ENCODE data around the gene TPPP2.

The TPPP2 gene

DNA sequence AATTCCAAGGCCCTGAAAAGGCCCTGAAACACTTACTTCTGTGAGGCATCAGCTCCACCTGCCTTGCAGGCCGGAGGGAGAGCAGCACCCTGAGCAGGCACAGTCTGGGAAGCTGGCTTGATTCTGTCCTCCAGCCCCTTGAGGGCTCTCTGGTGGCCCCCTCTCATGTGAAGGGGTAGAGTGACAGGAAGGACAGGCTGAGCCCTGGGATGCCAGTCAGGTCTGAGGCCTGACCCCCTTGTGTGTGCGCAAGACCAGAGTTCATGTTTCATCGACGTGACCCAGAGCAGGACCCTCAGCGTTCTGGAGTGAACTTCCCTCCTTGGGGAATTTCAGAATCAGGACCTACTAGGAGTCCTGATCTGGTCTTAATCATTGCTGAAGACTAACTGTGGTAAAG is 28.9 kb downstream of the TPPP2 start (continued):
- TF ChIP-seq, protein P1, sequence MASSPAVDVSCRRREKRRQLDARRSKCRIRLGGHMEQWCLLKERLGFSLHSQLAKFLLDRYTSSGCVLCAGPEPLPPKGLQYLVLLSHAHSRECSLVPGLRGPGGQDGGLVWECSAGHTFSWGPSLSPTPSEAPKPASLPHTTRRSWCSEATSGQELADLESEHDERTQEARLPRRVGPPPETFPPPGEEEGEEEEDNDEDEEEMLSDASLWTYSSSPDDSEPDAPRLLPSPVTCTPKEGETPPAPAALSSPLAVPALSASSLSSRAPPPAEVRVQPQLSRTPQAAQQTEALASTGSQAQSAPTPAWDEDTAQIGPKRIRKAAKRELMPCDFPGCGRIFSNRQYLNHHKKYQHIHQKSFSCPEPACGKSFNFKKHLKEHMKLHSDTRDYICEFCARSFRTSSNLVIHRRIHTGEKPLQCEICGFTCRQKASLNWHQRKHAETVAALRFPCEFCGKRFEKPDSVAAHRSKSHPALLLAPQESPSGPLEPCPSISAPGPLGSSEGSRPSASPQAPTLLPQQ (tag by site-specific recombination; IDR thresholded peaks at IDR 0.05): no peak
- no peak for TF ChIP-seq SP3 (tag by site-specific recombination; IDR thresholded peaks at IDR 0.05)
- TF ChIP-seq, protein P2, sequence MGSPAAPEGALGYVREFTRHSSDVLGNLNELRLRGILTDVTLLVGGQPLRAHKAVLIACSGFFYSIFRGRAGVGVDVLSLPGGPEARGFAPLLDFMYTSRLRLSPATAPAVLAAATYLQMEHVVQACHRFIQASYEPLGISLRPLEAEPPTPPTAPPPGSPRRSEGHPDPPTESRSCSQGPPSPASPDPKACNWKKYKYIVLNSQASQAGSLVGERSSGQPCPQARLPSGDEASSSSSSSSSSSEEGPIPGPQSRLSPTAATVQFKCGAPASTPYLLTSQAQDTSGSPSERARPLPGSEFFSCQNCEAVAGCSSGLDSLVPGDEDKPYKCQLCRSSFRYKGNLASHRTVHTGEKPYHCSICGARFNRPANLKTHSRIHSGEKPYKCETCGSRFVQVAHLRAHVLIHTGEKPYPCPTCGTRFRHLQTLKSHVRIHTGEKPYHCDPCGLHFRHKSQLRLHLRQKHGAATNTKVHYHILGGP (tag by site-specific recombination; IDR thresholded peaks at IDR 0.05): no peak

DNA sequence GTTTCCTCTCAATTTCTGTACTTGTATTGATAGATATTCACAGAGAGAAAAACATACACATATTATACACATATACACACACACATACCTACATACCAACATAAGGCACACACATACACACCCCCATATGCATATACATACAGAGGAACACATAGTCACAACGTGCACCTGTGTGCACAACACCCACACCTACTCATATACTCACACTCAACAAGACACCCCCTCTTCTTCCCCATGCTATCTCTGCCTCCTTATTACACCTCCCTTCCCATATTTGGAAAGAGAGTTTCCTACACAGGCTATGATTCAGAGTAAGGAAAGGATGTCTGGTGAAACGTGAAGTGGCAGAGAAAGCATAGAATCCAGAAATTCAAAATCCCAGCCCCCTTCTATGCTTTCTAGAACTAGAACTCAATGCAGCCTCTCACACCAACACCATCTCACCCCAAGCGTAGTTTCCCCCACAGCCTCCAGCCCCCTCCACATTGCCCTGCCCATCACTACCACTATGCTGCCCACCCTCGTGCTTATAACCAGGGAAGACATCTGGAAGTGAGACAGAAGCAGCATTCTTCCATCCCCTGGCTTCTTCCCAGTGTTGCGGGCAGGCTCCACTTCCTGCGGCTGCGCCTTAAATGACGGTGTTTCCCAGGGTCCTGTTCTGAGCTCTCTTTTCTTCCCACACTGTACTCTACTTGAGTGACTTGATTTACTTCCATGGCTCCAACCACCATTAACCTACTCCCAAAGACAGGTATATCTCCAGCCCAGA is 30.0 kb downstream of the TPPP2 start:
- CTCF ChIA-PET: interaction anchor here (1.0 to 4.3 kb wide), 3 partner anchors 20 to 89 kb away, joined by 6 to 25 read pairs (median 6); no protein-coding TSS in a partner anchor
- Histone ChIP-seq H3K36me3 (ENCODE audit: control insufficient read depth in 2 of 2, insufficient read depth in 1 of 2, low read length in 2 of 2) (no peaks in the 10 kb centered on the region), H3K27ac (ENCODE audit: extremely low read depth, low read depth, low read length) (no peak overlapping the region), H3K9me3 (ENCODE audit: control insufficient read depth, insufficient read depth, low read depth, low read length) (no peaks in the 10 kb centered on the region), H3K4me3 (ENCODE audit: low read depth, low read length) (no peak overlapping the region), H3K4me1 (ENCODE audit: control insufficient read depth, insufficient read depth, low read length) (no peaks in the 10 kb centered on the region; the same call in 1 of the 2 replicates)
- POLR2A ChIA-PET: no interaction called here
- TF ChIP-seq ZFHX2 (tag by site-specific recombination; conservative IDR thresholded peaks at IDR 0.05) (peak; percentile 66), EGR2 (tag by site-specific recombination; IDR thresholded peaks at IDR 0.05; ENCODE audit: low read depth) (peak; percentile 60; the same call in 1 of the 2 replicates), SP7 (tag by site-specific recombination; IDR thresholded peaks at IDR 0.05) (no peak)
- TF ChIP-seq, protein P2 (tag by site-specific recombination; IDR thresholded peaks at IDR 0.05): no peak

- H3K9me3 ChIP-seq (ENCODE audit: control insufficient read depth, insufficient read depth, low read depth, low read length): no peaks in the 10 kb centered on the region
- no peaks in the 10 kb centered on the region for H3K36me3 ChIP-seq (ENCODE audit: control insufficient read depth in 2 of 2, insufficient read depth in 1 of 2, low read length in 2 of 2)
- no peak overlapping the region for H3K4me3 ChIP-seq (ENCODE audit: low read depth, low read length)
- POLR2A ChIA-PET: no interaction called here
- CTCF ChIA-PET: interaction anchor here (1.2 to 4.3 kb wide), 4 partner anchors 10 to 46 kb away, joined by 4 to 25 read pairs (median 15); no protein-coding TSS in a partner anchor
- H3K4me1 ChIP-seq (ENCODE audit: control insufficient read depth, insufficient read depth, low read length): no peaks in the 10 kb centered on the region; the same call in 1 of the 2 replicates
- no peak overlapping the region for H3K27ac ChIP-seq (ENCODE audit: extremely low read depth, low read depth, low read length)
- TF ChIP-seq PRDM2 (tag by site-specific recombination; IDR thresholded peaks at IDR 0.05; ENCODE audit: borderline replicate concordance): no peak
- TF ChIP-seq KLF7 (tag by site-specific recombination; IDR thresholded peaks at IDR 0.05; ENCODE audit: borderline replicate concordance): no peak
- TF ChIP-seq ZBTB8A (tag by site-specific recombination; IDR thresholded peaks at IDR 0.05): no peak
- no peak for TF ChIP-seq ZNF366 (tag by site-specific recombination; conservative IDR thresholded peaks at IDR 0.05)
- TF ChIP-seq ZNF707 (tag by site-specific recombination; IDR thresholded peaks at IDR 0.05): no peak
- TF ChIP-seq ZNF248 (tag by site-specific recombination; IDR thresholded peaks at IDR 0.05): no peak
- TF ChIP-seq ZNF664 (tag by site-specific recombination; IDR thresholded peaks at IDR 0.05): no peak
- TF ChIP-seq ZNF510 (tag by site-specific recombination; IDR thresholded peaks at IDR 0.05; ENCODE audit: insufficient replicate concordance): no peak
- TF ChIP-seq ZBTB49 (tag by site-specific recombination; IDR thresholded peaks at IDR 0.05; ENCODE audit: low read depth): no peak
- TF ChIP-seq, protein P3, sequence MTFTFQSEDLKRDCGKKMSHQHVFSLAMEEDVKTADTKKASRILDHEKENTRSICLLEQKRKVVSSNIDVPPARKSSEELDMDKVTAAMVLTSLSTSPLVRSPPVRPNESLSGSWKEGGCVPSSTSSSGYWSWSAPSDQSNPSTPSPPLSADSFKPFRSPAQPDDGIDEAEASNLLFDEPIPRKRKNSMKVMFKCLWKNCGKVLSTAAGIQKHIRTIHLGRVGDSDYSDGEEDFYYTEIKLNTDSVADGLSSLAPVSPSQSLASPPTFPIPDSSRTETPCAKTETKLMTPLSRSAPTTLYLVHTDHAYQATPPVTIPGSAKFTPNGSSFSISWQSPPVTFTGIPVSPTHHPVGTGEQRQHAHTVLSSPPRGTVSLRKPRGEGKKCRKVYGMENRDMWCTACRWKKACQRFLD (tag by site-specific recombination; IDR thresholded peaks at IDR 0.05): no peak
Measured at GRCh38 chr14:21060614-21061346, 30.8 kb downstream of the TPPP2 start.
